ENCODE results near the gene FETUB.
A peak's percentile ranks its signal among the peaks of the same experiment; 100 is the strongest.

Gene FETUB

GRCh38 chr3:186651678-186652215 lies 11.5 kb downstream of the FETUB start:
- H3K4me3 Mint-ChIP-seq = no peak overlapping the region
- no peaks in the 10 kb centered on the region for H3K36me3 Mint-ChIP-seq (ENCODE audit: low read depth)
- peaks cover 3% of the 10 kb centered on the region for H3K9me3 Mint-ChIP-seq
- TF ChIP-seq CTCF (IDR thresholded peaks at IDR 0.05; ENCODE audit: unreplicated experiment in 3 of 3) = no peak
- H3K27me3 Mint-ChIP-seq (ENCODE audit: low read depth) = peaks cover 4% of the 10 kb centered on the region
- no peaks in the 10 kb centered on the region for H3K4me1 Mint-ChIP-seq
- H3K27ac Mint-ChIP-seq = no peak overlapping the region

- Mint-ChIP-seq H3K9me3 (peaks cover 3% of the 10 kb centered on the region), H3K4me3 (no peak overlapping the region), H3K4me1 (no peaks in the 10 kb centered on the region), H3K36me3 (ENCODE audit: low read depth) (no peaks in the 10 kb centered on the region), H3K27me3 (ENCODE audit: low read depth) (peaks cover 4% of the 10 kb centered on the region), H3K27ac (no peak overlapping the region)
- no peak for TF ChIP-seq CTCF (IDR thresholded peaks at IDR 0.05; ENCODE audit: unreplicated experiment in 3 of 3)
These were observed 13.0 kb downstream of the FETUB start for GRCh38 chr3:186653080-186653707.

- H3K27ac Mint-ChIP-seq = no peak overlapping the region
- H3K4me1 Mint-ChIP-seq = no peaks in the 10 kb centered on the region
- peaks cover 3% of the 10 kb centered on the region for H3K9me3 Mint-ChIP-seq
- TF ChIP-seq CTCF (IDR thresholded peaks at IDR 0.05; ENCODE audit: unreplicated experiment in 3 of 3) = no peak
- H3K27me3 Mint-ChIP-seq (ENCODE audit: low read depth) = peaks cover 4% of the 10 kb centered on the region
- H3K4me3 Mint-ChIP-seq = no peak overlapping the region
- no peaks in the 10 kb centered on the region for H3K36me3 Mint-ChIP-seq (ENCODE audit: low read depth)
These were observed 13.8 kb downstream of the FETUB start for GRCh38 chr3:186653984-186654383.

- no peaks in the 10 kb centered on the region for H3K9me3 Mint-ChIP-seq
- H3K27me3 Mint-ChIP-seq (ENCODE audit: low read depth) = peaks cover 6% of the 10 kb centered on the region
- no peak overlapping the region for H3K4me3 Mint-ChIP-seq
These were observed 23.3 kb downstream of the FETUB start for GRCh38 chr3:186663361-186664118.

GRCh38 chr3:186664119-186664495 lies 23.9 kb downstream of the FETUB start:
- peaks cover 6% of the 10 kb centered on the region for H3K27me3 Mint-ChIP-seq (ENCODE audit: low read depth)
- H3K9me3 Mint-ChIP-seq = no peaks in the 10 kb centered on the region
- H3K36me3 Mint-ChIP-seq (ENCODE audit: low read depth) = no peaks in the 10 kb centered on the region
- H3K4me3 Mint-ChIP-seq = no peak overlapping the region
- TF ChIP-seq CTCF (IDR thresholded peaks at IDR 0.05; ENCODE audit: unreplicated experiment in 3 of 3) = no peak
- peak overlapping the region in 1 of 3 experiments; percentile 69 for H3K27ac Mint-ChIP-seq
- H3K4me1 Mint-ChIP-seq = no peaks in the 10 kb centered on the region

More at GRCh38 chr3:186663361-186664118, 23.3 kb downstream of the FETUB start:
- Mint-ChIP-seq H3K4me1 (no peaks in the 10 kb centered on the region), H3K27ac (peak overlapping the region in 1 of 3 experiments; percentile 69), H3K36me3 (ENCODE audit: low read depth) (no peaks in the 10 kb centered on the region)
- no peak for TF ChIP-seq CTCF (IDR thresholded peaks at IDR 0.05; ENCODE audit: unreplicated experiment in 3 of 3)

Measured in nephron (organoid).